HCT116 (cell line): ENCODE measurements around the gene LRRIQ3. TPM values are rescaled to one million over a fixed set of nuclear protein-coding genes. Genes with fewer than 3 reads are reported as not detected.

ENCODE experiments used
- ATAC-seq: fragments of 200-7000 bp; cut with Tn5 transposase; 2 replicates; pipeline ENCODE4 v1.9.1; 2020; ENCODE audit warnings: mild to moderate bottlenecking, moderate library complexity
- BruUV-seq: library from RNA; stranded (reverse); fragments of 400-500 nt; replicated peaks from 2 replicates; lab custom pipeline; 2021; lab: Mats Ljungman, UMichigan
- CTCF ChIA-PET: fragments of 300-600 bp; sonication (Branson Sonifier 250); formaldehyde crosslinking; loops from one replicate; lab custom pipeline; 2021; ENCODE audit warnings: antibody characterized with exemption; lab: Charles Lee
- POLR2A ChIA-PET: fragments of 300-600, 350-600 bp; sonication (Branson Sonifier 250); formaldehyde crosslinking; loops from one replicate; lab custom pipeline; 2021; ENCODE audit warnings: antibody characterized with exemption; lab: Charles Lee
- RAD21 ChIA-PET, 2 experiments: fragments of 300-600 bp; sonication (Branson Sonifier 250); formaldehyde crosslinking; loops; one replicate each; lab custom pipeline; 2023; ENCODE audit warnings: low total read pairs in 2 of 2; ENCODE audit not compliant: uncharacterized antibody in 2 of 2, unreplicated experiment in 2 of 2, low non-redundant PET in 1 of 2; lab: Charles Lee
- DNase-seq: peaks from one replicate; pipeline ENCODE4 v3.0.0-alpha.2; 2010; ENCODE audit warnings: low read depth, low spot score
- H2AFZ ChIP-seq: fragments of 200-600 bp; shearing (Covaris generic), sonication (generic); 2 replicates; pipeline ENCODE4 v1.6.1; 2017; ENCODE audit warnings: low read depth, mixed run types, mixed read lengths, antibody characterized with exemption, low read length; ENCODE audit not compliant: poor library complexity, severe bottlenecking
- H3K27ac ChIP-seq: 2 replicates; pipeline ENCODE4 v1.5.1; 2012; ENCODE audit warnings: low read depth, low read length
- H3K27me3 ChIP-seq: fragments of 200-600 bp; sonication (generic); 2 replicates; pipeline ENCODE4 v1.6.1; 2016; ENCODE audit warnings: mixed run types, low read length, mixed read lengths; ENCODE audit not compliant: insufficient read depth
- H3K36me3 ChIP-seq, 2 experiments: fragments of 200-500 bp in 1 of 2; fragments of 200-600 bp in 1 of 2; sonication (Bioruptor generic) in 1 of 2; sonication (generic) in 1 of 2; 2 replicates each; pipeline versions ENCODE4 v1.5.1 to v1.6.1; 2014 to 2016; ENCODE audit warnings: low read length in 2 of 2, inconsistent platforms in 1 of 2, mixed read lengths in 1 of 2, mixed run types in 1 of 2; ENCODE audit not compliant: insufficient read depth in 2 of 2, control insufficient read depth in 1 of 2
- H3K4me1 ChIP-seq, 2 experiments: fragments of 200-600 bp in 1 of 2; sonication (generic) in 1 of 2; 2 replicates each; pipeline versions ENCODE4 v1.5.1 to v1.6.1; 2012 to 2017; ENCODE audit warnings: low read length in 2 of 2, inconsistent platforms in 1 of 2, mild to moderate bottlenecking in 1 of 2, mixed read lengths in 1 of 2, mixed run types in 1 of 2, moderate library complexity in 1 of 2; ENCODE audit not compliant: insufficient read depth in 2 of 2, control insufficient read depth in 1 of 2
- H3K4me2 ChIP-seq: fragments of 200-600 bp; sonication (generic); 2 replicates; pipeline ENCODE4 v1.6.1; 2017; ENCODE audit warnings: mixed run types, low read length, mixed read lengths
- H3K4me3 ChIP-seq, 2 experiments: fragments of 200-600 bp in 1 of 2; sonication (generic) in 1 of 2; replicated peaks in 1 of 2; 2 replicates each; pipeline ENCODE4 v1.5.1; 2011 to 2016; ENCODE audit warnings: low read length in 2 of 2, control low read depth in 1 of 2, low read depth in 1 of 2, mild to moderate bottlenecking in 1 of 2, mixed read lengths in 1 of 2, mixed run types in 1 of 2
- H3K79me2 ChIP-seq: fragments of 200-600 bp; sonication (generic); 2 replicates; pipeline ENCODE4 v1.6.1; 2017; ENCODE audit warnings: mild to moderate bottlenecking, mixed run types, low read length, moderate library complexity, mixed read lengths; ENCODE audit not compliant: insufficient read depth
- H3K9ac ChIP-seq: fragments of 200-600 bp; sonication (generic); 2 replicates; pipeline ENCODE4 v1.6.1; 2016; ENCODE audit warnings: low read length, mixed read lengths
- H3K9me2 ChIP-seq: fragments of 200-600 bp; sonication (generic), shearing (Covaris generic); 2 replicates; pipeline ENCODE4 v1.6.1; 2017; ENCODE audit warnings: mixed run types, mild to moderate bottlenecking, moderate library complexity; ENCODE audit not compliant: insufficient read depth
- H3K9me3 ChIP-seq, 2 experiments: fragments of 200-500 bp in 1 of 2; fragments of 200-600 bp in 1 of 2; sonication (Bioruptor generic) in 1 of 2; sonication (generic) in 1 of 2; 2 replicates each; pipeline ENCODE4 v1.6.1; 2014 to 2017; ENCODE audit warnings: low read length in 2 of 2, mixed read lengths in 2 of 2, inconsistent platforms in 1 of 2, low read depth in 1 of 2, mild to moderate bottlenecking in 1 of 2, mixed run types in 1 of 2, moderate library complexity in 1 of 2; ENCODE audit not compliant: control insufficient read depth in 1 of 2, insufficient read depth in 1 of 2
- H4K20me1 ChIP-seq: fragments of 200-600 bp; sonication (generic), shearing (Covaris generic); 2 replicates; pipeline ENCODE4 v1.6.1; 2017; ENCODE audit warnings: mixed run types, mild to moderate bottlenecking, moderate library complexity; ENCODE audit not compliant: insufficient read depth
- ATF3 ChIP-seq: IDR thresholded peaks from 2 replicates; pipeline ENCODE4 v1.6.1; 2012
- CBX3 ChIP-seq: IDR thresholded peaks from 2 replicates; pipeline ENCODE4 v1.6.1; 2012; ENCODE audit warnings: low read depth
- CEBPB ChIP-seq: IDR thresholded peaks from 2 replicates; pipeline ENCODE4 v1.6.1; 2012; ENCODE audit warnings: low read depth
- CTCF ChIP-seq, 3 experiments: fragments of 200-600 bp in 1 of 3; sonication (generic) in 1 of 3; IDR thresholded peaks in 2 of 3; conservative IDR thresholded peaks in 1 of 3; 2 replicates each; pipeline ENCODE4 v1.5.1; 2012 to 2017; ENCODE audit warnings: low read depth in 2 of 3, low read length in 2 of 3, antibody characterized with exemption in 1 of 3, borderline replicate concordance in 1 of 3, control low read depth in 1 of 3, mild to moderate bottlenecking in 1 of 3, mixed read lengths in 1 of 3, mixed run types in 1 of 3, moderate library complexity in 1 of 3; ENCODE audit not compliant: insufficient read depth in 1 of 3
- EZH2 ChIP-seq: fragments of 200-600 bp; sonication (generic); IDR thresholded peaks from 2 replicates; pipeline ENCODE4 v1.6.1; 2017; ENCODE audit warnings: antibody characterized with exemption, mixed run types
- JUND ChIP-seq: IDR thresholded peaks from 2 replicates; pipeline ENCODE4 v1.6.1; 2012
- POLR2A ChIP-seq: IDR thresholded peaks from 2 replicates; pipeline ENCODE4 v1.7.0; 2011; ENCODE audit warnings: borderline replicate concordance; ENCODE audit not compliant: insufficient read depth, insufficient read length; ENCODE audit errors: extremely low read depth
- POLR2AphosphoS5 ChIP-seq: IDR thresholded peaks from 2 replicates; pipeline ENCODE4 v1.6.1; 2011; ENCODE audit warnings: mild to moderate bottlenecking, low read depth, low read length, moderate library complexity
- REST ChIP-seq: IDR thresholded peaks from 2 replicates; pipeline ENCODE4 v1.6.1; 2012; ENCODE audit warnings: low read depth
- SRF ChIP-seq: IDR thresholded peaks from 2 replicates; pipeline ENCODE4 v1.6.1; 2012; ENCODE audit warnings: low read depth
- ZNF274 ChIP-seq: fragments of 200-500 bp; sonication (Bioruptor generic); IDR thresholded peaks from 2 replicates; pipeline ENCODE4 v1.6.1; 2014; ENCODE audit warnings: mild to moderate bottlenecking, low read depth, low read length, inconsistent platforms
- intact Hi-C: fragments of 100-400 bp; cut with micrococcal nuclease; formaldehyde crosslinking; loops from 2 replicates; pipeline ENCODE4 v1.10.0; 2022
- total RNA-seq: library from RNA; stranded (reverse); gene quantifications from one replicate; pipeline ENCODE4 v1.2.1, GENCODE V29; 2021; ENCODE audit not compliant: unreplicated experiment

The LRRIQ3 gene
- total RNA-seq, 1 experiment from 2014 or later, result 1.1 TPM

GRCh38 chr1:74223453-74223852, 25.5 kb upstream of the LRRIQ3 start:
- POLR2A ChIA-PET, result no interaction called here

More at GRCh38 chr1:74223453-74223852, 25.5 kb upstream of the LRRIQ3 start:
- Histone ChIP-seq H3K9ac (no peak overlapping the region), H3K27ac (no peak overlapping the region), H3K4me1 (no peaks in the 10 kb centered on the region), H3K4me2 (no peak overlapping the region), H3K4me3 (no peak overlapping the region), H2AFZ (no peak overlapping the region), H4K20me1 (no peaks in the 10 kb centered on the region), H3K36me3 (no peaks in the 10 kb centered on the region), H3K27me3 (no peaks in the 10 kb centered on the region), H3K9me3 (no peaks in the 10 kb centered on the region), H3K79me2 (no peaks in the 10 kb centered on the region), H3K9me2 (no peaks in the 10 kb centered on the region)
- TF ChIP-seq ZNF274 (no peak), REST (no peak), CBX3 (no peak), POLR2AphosphoS5 (no peak), JUND (no peak), POLR2A (no peak), SRF (no peak), EZH2 (no peak), ATF3 (no peak), CTCF (IDR thresholded peaks at IDR 0.05 in 2 of 3, conservative IDR thresholded peaks at IDR 0.05 in 1 of 3; ENCODE audit: borderline replicate concordance in 1 of 3, insufficient read depth in 1 of 3, low read depth in 2 of 3, low read length in 2 of 3) (no peak), CEBPB (no peak)
- no TSS peak for BruUV-seq
- CTCF ChIA-PET, result no interaction called here
- intact Hi-C loops, result no loop called here
- no peak for DNase-seq
- ATAC-seq, result no peak
- RAD21 ChIA-PET, result no interaction called here
